Mucosa of rectum (tissue), 2 donors: Measurements from ENCODE around the gene EML6.

Source experiments
- H3K27ac ChIP-seq, 2 donors: one replicate each; pipeline ENCODE4 v1.7.0; 2013; ENCODE audit warnings: inconsistent platforms in 2 of 2, low read depth in 2 of 2, low read length in 2 of 2
- H3K27me3 ChIP-seq, 2 donors: one replicate each; pipeline ENCODE4 v1.7.0; 2013; ENCODE audit warnings: low read length in 2 of 2; ENCODE audit not compliant: control insufficient read depth in 2 of 2, insufficient read depth in 2 of 2
- H3K36me3 ChIP-seq, 2 donors: one replicate each; pipeline ENCODE4 v1.7.0; 2013; ENCODE audit warnings: low read length in 2 of 2; ENCODE audit not compliant: control insufficient read depth in 2 of 2, insufficient read depth in 2 of 2
- H3K4me1 ChIP-seq, 2 donors: one replicate each; pipeline ENCODE4 v1.7.0; 2013; ENCODE audit warnings: low read length in 2 of 2, mild to moderate bottlenecking in 1 of 2; ENCODE audit not compliant: control insufficient read depth in 2 of 2, insufficient read depth in 2 of 2
- H3K4me3 ChIP-seq, 2 donors: one replicate each; pipeline ENCODE4 v1.7.0; 2013; ENCODE audit warnings: low read length in 2 of 2
- H3K9ac ChIP-seq, 2 donors: one replicate each; pipeline ENCODE4 v1.7.0; 2013; ENCODE audit warnings: low read length in 2 of 2, low read depth in 1 of 2, mild to moderate bottlenecking in 1 of 2
- H3K9me3 ChIP-seq, 2 donors: one replicate each; pipeline ENCODE4 v1.7.0; 2013; ENCODE audit warnings: low read length in 2 of 2; ENCODE audit not compliant: control insufficient read depth in 2 of 2
- donor health status: healthy.
- donor health status: Normal muscosa, but diverticular disease.

EML6 gene

GRCh38 chr2:54946220-54946805 is 222.9 kb downstream of the EML6 start:
- H3K27ac ChIP-seq, result no peak overlapping the region
- H3K4me1 ChIP-seq, result no peaks in the 10 kb centered on the region

GRCh38 chr2:54947136-54947535 is 223.7 kb downstream of the EML6 start:
- no peak overlapping the region for H3K9ac ChIP-seq
- H3K4me3 ChIP-seq, result no peak overlapping the region
- H3K27ac ChIP-seq, result no peak overlapping the region
- H3K9me3 ChIP-seq, result no peaks in the 10 kb centered on the region
- no peaks in the 10 kb centered on the region for H3K4me1 ChIP-seq
- no peaks in the 10 kb centered on the region for H3K27me3 ChIP-seq
- H3K36me3 ChIP-seq, result no peaks in the 10 kb centered on the region

More at GRCh38 chr2:54946220-54946805, 222.9 kb downstream of the EML6 start:
- Histone ChIP-seq H3K9me3 (no peaks in the 10 kb centered on the region), H3K4me3 (no peak overlapping the region), H3K27me3 (no peaks in the 10 kb centered on the region), H3K36me3 (no peaks in the 10 kb centered on the region), H3K9ac (no peak overlapping the region)

GRCh38 chr2:54947646-54948045 is 224.2 kb downstream of the EML6 start:
- Histone ChIP-seq H3K9ac (no peak overlapping the region), H3K4me1 (no peaks in the 10 kb centered on the region), H3K36me3 (no peaks in the 10 kb centered on the region), H3K9me3 (no peaks in the 10 kb centered on the region), H3K4me3 (no peak overlapping the region), H3K27ac (no peak overlapping the region), H3K27me3 (no peaks in the 10 kb centered on the region)

GRCh38 chr2:54948120-54948519 is 224.7 kb downstream of the EML6 start:
- no peak overlapping the region for H3K27ac ChIP-seq
- no peak overlapping the region for H3K4me3 ChIP-seq
- no peaks in the 10 kb centered on the region for H3K4me1 ChIP-seq
- H3K36me3 ChIP-seq, result no peaks in the 10 kb centered on the region
- H3K9me3 ChIP-seq, result no peaks in the 10 kb centered on the region
- no peak overlapping the region for H3K9ac ChIP-seq
- H3K27me3 ChIP-seq, result no peaks in the 10 kb centered on the region

- no peak overlapping the region for H3K9ac ChIP-seq
- H3K27me3 ChIP-seq, result no peaks in the 10 kb centered on the region
- no peak overlapping the region for H3K4me3 ChIP-seq
These were observed 226.0 kb downstream of the EML6 start for GRCh38 chr2:54949431-54949830.

GRCh38 chr2:54950811-54951210 is 227.3 kb downstream of the EML6 start:
- Histone ChIP-seq H3K9ac (no peak overlapping the region), H3K36me3 (no peaks in the 10 kb centered on the region), H3K27me3 (no peaks in the 10 kb centered on the region), H3K4me1 (peaks cover 0 to 6% of the 10 kb centered on the region in 2 donors), H3K27ac (no peak overlapping the region), H3K4me3 (no peak overlapping the region), H3K9me3 (no peaks in the 10 kb centered on the region)

More at GRCh38 chr2:54949431-54949830, 226.0 kb downstream of the EML6 start:
- H3K36me3 ChIP-seq, result no peaks in the 10 kb centered on the region
- H3K9me3 ChIP-seq, result no peaks in the 10 kb centered on the region
- no peaks in the 10 kb centered on the region for H3K4me1 ChIP-seq
- no peak overlapping the region for H3K27ac ChIP-seq

GRCh38 chr2:54952425-54952824 is 229.0 kb downstream of the EML6 start:
- Histone ChIP-seq H3K9ac (no peak overlapping the region), H3K27me3 (no peaks in the 10 kb centered on the region), H3K4me3 (no peak overlapping the region), H3K4me1 (peaks cover 0 to 10% of the 10 kb centered on the region in 2 donors), H3K36me3 (no peaks in the 10 kb centered on the region), H3K27ac (no peak overlapping the region), H3K9me3 (no peaks in the 10 kb centered on the region)

- H3K4me1 ChIP-seq, result peaks cover 0 to 10% of the 10 kb centered on the region in 2 donors
- H3K36me3 ChIP-seq, result no peaks in the 10 kb centered on the region
- no peaks in the 10 kb centered on the region for H3K9me3 ChIP-seq
- H3K4me3 ChIP-seq, result no peak overlapping the region
- H3K27ac ChIP-seq, result peak overlapping the region in 1 of 2 donors; percentile 20
- no peaks in the 10 kb centered on the region for H3K27me3 ChIP-seq
- H3K9ac ChIP-seq, result no peak overlapping the region
These were observed 229.6 kb downstream of the EML6 start for GRCh38 chr2:54952978-54953456.

- no peaks in the 10 kb centered on the region for H3K9me3 ChIP-seq
- peaks cover 0 to 10% of the 10 kb centered on the region in 2 donors for H3K4me1 ChIP-seq
- H3K4me3 ChIP-seq, result no peak overlapping the region
- no peak overlapping the region for H3K9ac ChIP-seq
- H3K36me3 ChIP-seq, result no peaks in the 10 kb centered on the region
- H3K27me3 ChIP-seq, result no peaks in the 10 kb centered on the region
- no peak overlapping the region for H3K27ac ChIP-seq
These were observed 230.7 kb downstream of the EML6 start for GRCh38 chr2:54954158-54954557.

GRCh38 chr2:54954705-54955357 is 231.4 kb downstream of the EML6 start:
- Histone ChIP-seq H3K36me3 (no peaks in the 10 kb centered on the region), H3K4me3 (no peak overlapping the region), H3K27ac (no peak overlapping the region), H3K27me3 (no peaks in the 10 kb centered on the region), H3K9ac (no peak overlapping the region), H3K9me3 (no peaks in the 10 kb centered on the region), H3K4me1 (peaks cover 0 to 10% of the 10 kb centered on the region in 2 donors)
